ENCODE measurements around the gene RNF220.

GRCh38 chr1:44670751-44671640, 265.9 kb downstream of the RNF220 start:
- TF ChIP-seq, protein P1, sequence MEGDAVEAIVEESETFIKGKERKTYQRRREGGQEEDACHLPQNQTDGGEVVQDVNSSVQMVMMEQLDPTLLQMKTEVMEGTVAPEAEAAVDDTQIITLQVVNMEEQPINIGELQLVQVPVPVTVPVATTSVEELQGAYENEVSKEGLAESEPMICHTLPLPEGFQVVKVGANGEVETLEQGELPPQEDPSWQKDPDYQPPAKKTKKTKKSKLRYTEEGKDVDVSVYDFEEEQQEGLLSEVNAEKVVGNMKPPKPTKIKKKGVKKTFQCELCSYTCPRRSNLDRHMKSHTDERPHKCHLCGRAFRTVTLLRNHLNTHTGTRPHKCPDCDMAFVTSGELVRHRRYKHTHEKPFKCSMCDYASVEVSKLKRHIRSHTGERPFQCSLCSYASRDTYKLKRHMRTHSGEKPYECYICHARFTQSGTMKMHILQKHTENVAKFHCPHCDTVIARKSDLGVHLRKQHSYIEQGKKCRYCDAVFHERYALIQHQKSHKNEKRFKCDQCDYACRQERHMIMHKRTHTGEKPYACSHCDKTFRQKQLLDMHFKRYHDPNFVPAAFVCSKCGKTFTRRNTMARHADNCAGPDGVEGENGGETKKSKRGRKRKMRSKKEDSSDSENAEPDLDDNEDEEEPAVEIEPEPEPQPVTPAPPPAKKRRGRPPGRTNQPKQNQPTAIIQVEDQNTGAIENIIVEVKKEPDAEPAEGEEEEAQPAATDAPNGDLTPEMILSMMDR (IDR thresholded peaks at IDR 0.05), result no peak
- TF ChIP-seq POLR2A (IDR thresholded peaks at IDR 0.05), result no peak

Data from uterus (tissue), 2 donors.